Gastrocnemius medialis (tissue), 4 donors: ENCODE measurements around the gene SORL1.

Source experiments
- CTCF ChIP-seq, 5 experiments: fragments of 450-650 bp in 3 of 5; fragments of 200-600 bp in 2 of 5; sonication (generic) in 2 of 5; IDR thresholded peaks in 4 of 5; conservative IDR thresholded peaks in 1 of 5; 1 replicate in 4 of 5; 2 replicates in 1 of 5; pipeline ENCODE4 v1.5.1; 2016 to 2019; ENCODE audit warnings: antibody characterized with exemption in 5 of 5, mild to moderate bottlenecking in 3 of 5, moderate library complexity in 3 of 5
- POLR2A ChIP-seq, 2 donors: fragments of 450-650 bp; IDR thresholded peaks; one replicate each; pipeline ENCODE4 v1.6.1; 2017; ENCODE audit warnings: antibody characterized with exemption in 2 of 2, mild to moderate bottlenecking in 2 of 2, moderate library complexity in 2 of 2

- no peak for TF ChIP-seq CTCF (IDR thresholded peaks at IDR 0.05 in 4 of 5, conservative IDR thresholded peaks at IDR 0.05 in 1 of 5)
- no peak for TF ChIP-seq POLR2A (IDR thresholded peaks at IDR 0.05)
These were observed 182.2 kb downstream of the SORL1 start for GRCh38 chr11:121634273-121634672.
